Stomach (tissue), 9 donors: ENCODE results near the gene WFIKKN2. TPM values are rescaled to one million over a fixed set of nuclear protein-coding genes. Genes with fewer than 3 reads are reported as not detected.

ENCODE experiments used
- DNase-seq, 2 donors: peaks; one replicate each; pipeline versions ENCODE4 v3.0.0 to v3.0.0-alpha.2; 2013 to 2019
- H3K27ac ChIP-seq, 5 donors: fragments of 200-600 bp in 4 of 5; sonication (generic) in 4 of 5; one replicate each; pipeline ENCODE4 v1.5.1; 2013 to 2019; ENCODE audit warnings: mild to moderate bottlenecking in 1 of 5, moderate library complexity in 1 of 5
- H3K27me3 ChIP-seq, 3 donors: fragments of 200-600 bp; sonication (generic); one replicate each; pipeline ENCODE4 v1.5.1; 2017 to 2019; ENCODE audit warnings: mixed run types in 1 of 3
- H3K36me3 ChIP-seq, 4 donors: fragments of 200-600 bp; sonication (generic); 1 replicate in 3 of 4; 2 replicates in 1 of 4; pipeline ENCODE4 v1.5.1; 2016 to 2019
- H3K4me1 ChIP-seq, 4 donors: fragments of 200-600 bp; sonication (generic); one replicate each; pipeline ENCODE4 v1.5.1; 2016 to 2019
- H3K4me3 ChIP-seq, 4 donors: fragments of 200-600 bp; sonication (generic) in 3 of 4; one replicate each; pipeline ENCODE4 v1.5.1; 2016 to 2019; ENCODE audit warnings: mild to moderate bottlenecking in 1 of 4
- H3K9me3 ChIP-seq, 4 donors: fragments of 200-600 bp; sonication (generic); one replicate each; pipeline ENCODE4 v1.5.1; 2016 to 2019
- CTCF ChIP-seq, 7 experiments: fragments of 450-650 bp in 4 of 7; fragments of 200-600 bp in 3 of 7; sonication (generic) in 3 of 7; IDR thresholded peaks; one replicate each; pipeline ENCODE4 v1.5.1; 2016 to 2019; ENCODE audit warnings: antibody characterized with exemption in 7 of 7, control low read depth in 2 of 7, mild to moderate bottlenecking in 1 of 7
- EP300 ChIP-seq: sonication (generic); formaldehyde crosslinking; IDR thresholded peaks from one replicate; pipeline ENCODE4 v1.6.1; 2017; ENCODE audit warnings: antibody characterized with exemption
- POLR2A ChIP-seq, 4 donors: fragments of 450-650 bp; IDR thresholded peaks; one replicate each; pipeline ENCODE4 v1.6.1; 2016; ENCODE audit warnings: antibody characterized with exemption in 4 of 4, control low read depth in 2 of 4, mild to moderate bottlenecking in 1 of 4, moderate library complexity in 1 of 4
- POLR2AphosphoS5 ChIP-seq, 3 donors: sonication (generic); formaldehyde crosslinking; IDR thresholded peaks; one replicate each; pipeline ENCODE4 v1.6.1; 2016; ENCODE audit warnings: antibody characterized with exemption in 3 of 3
- WGBS, 5 donors: extraction: QIAGEN DNeasy Blood & Tissue Kit in 3 of 5; methylation state at CpG; one replicate each; pipeline versions ENCODE4 v1.1.5 to v1.1.7; 2013 to 2018; 5-methylcytosine and 5-hydroxymethylcytosine counted together
- intact Hi-C: fragments of 100-400 bp; cut with DNase I; formaldehyde crosslinking; loops from one replicate; pipeline ENCODE4 v1.15.1; 2023; ENCODE audit warnings: low total_unique reads
- polyA plus RNA-seq, 3 donors: library from polyadenylated mRNA; stranded (reverse); fragments of 200-250 nt; gene quantifications; one replicate each; pipeline ENCODE4 v1.2.3, GENCODE V29; 2013
- total RNA-seq, 5 donors: library from RNA; depleted of rRNA; stranded (reverse); fragments of >200 nt; gene quantifications; one replicate each; pipeline versions ENCODE4 v1.1.0 to v1.2.3, GENCODE V29; 2014 to 2016
- donor health status: healthy with polysubstance abuse.
- donor health status: Bipolar disorder and iron deficiency.
- donor health status: healthy.

Gene WFIKKN2
- total and polyA plus RNA-seq, 8 donors = 0.05 to 0.46 (median 0.21) TPM; not detected in 4

GRCh38 chr17:50828508-50829170 lies 6.7 kb upstream of the WFIKKN2 start:
- Histone ChIP-seq H3K27me3 (peaks cover 0 to 12% (median 0%) of the 10 kb centered on the region in 3 donors), H3K27ac (no peak overlapping the region), H3K4me3 (no peak overlapping the region), H3K9me3 (peaks cover 0 to under 1% (median 0%) of the 10 kb centered on the region in 4 donors), H3K36me3 (no peaks in the 10 kb centered on the region), H3K4me1 (peaks cover 0 to 21% (median 12%) of the 10 kb centered on the region in 4 donors)
- DNase-seq = no peak
- intact Hi-C loops = no loop called here
- TF ChIP-seq POLR2AphosphoS5 (IDR thresholded peaks at IDR 0.05) = no peak
- TF ChIP-seq EP300 = no peak
- TF ChIP-seq POLR2A (IDR thresholded peaks at IDR 0.05) = no peak
- WGBS, 5 donors = 59 to 78% (median 69%) methylated on average over 6 of the region's 6 CpGs

GRCh38 chr17:50829332-50829731 lies 6.1 kb upstream of the WFIKKN2 start:
- 76 to 85% (median 82%) methylated on average over 6 of the region's 6 CpGs for WGBS, 5 donors
- H3K9me3 ChIP-seq = no peaks in the 10 kb centered on the region
- intact Hi-C loops = no loop called here
- H3K4me1 ChIP-seq = peaks cover 0 to 21% (median 12%) of the 10 kb centered on the region in 4 donors
- no peak for DNase-seq
- TF ChIP-seq EP300 (no peak), CTCF (IDR thresholded peaks at IDR 0.05) (no peak), POLR2A (IDR thresholded peaks at IDR 0.05) (no peak), POLR2AphosphoS5 (IDR thresholded peaks at IDR 0.05) (no peak)
- no peaks in the 10 kb centered on the region for H3K36me3 ChIP-seq
- peaks cover 0 to 19% (median 0%) of the 10 kb centered on the region in 3 donors for H3K27me3 ChIP-seq
- H3K27ac ChIP-seq = peak overlapping the region in 1 of 5 donors; percentile 8
- H3K4me3 ChIP-seq = no peak overlapping the region

GRCh38 chr17:50830352-50830751 lies 5.0 kb upstream of the WFIKKN2 start:
- H3K27ac ChIP-seq = peak overlapping the region in 1 of 5 donors; percentile 10
- no peak for TF ChIP-seq EP300
- no peak for TF ChIP-seq POLR2A (IDR thresholded peaks at IDR 0.05)
- TF ChIP-seq POLR2AphosphoS5 (IDR thresholded peaks at IDR 0.05) = no peak
- TF ChIP-seq CTCF (IDR thresholded peaks at IDR 0.05) = no peak
- no peaks in the 10 kb centered on the region for H3K9me3 ChIP-seq
- peaks cover 0 to 29% (median under 1%) of the 10 kb centered on the region in 3 donors for H3K27me3 ChIP-seq
- WGBS, 5 donors = 14 to 57% (median 42%) methylated on average over 5 of the region's 5 CpGs
- DNase-seq = peak; percentile 63 to 65
- no peak overlapping the region for H3K4me3 ChIP-seq
- H3K4me1 ChIP-seq = peaks cover 4 to 31% (median 17%) of the 10 kb centered on the region in 4 donors
- no peaks in the 10 kb centered on the region for H3K36me3 ChIP-seq
- intact Hi-C loops = loop anchor here (5.0 kb wide), 1 partner anchor 38 kb away; no protein-coding TSS in a partner anchor

- intact Hi-C loops = loop anchor here (5.0 kb wide), 1 partner anchor 39 kb away; no protein-coding TSS in a partner anchor
Measured at GRCh38 chr17:50830994-50831393, 4.4 kb upstream of the WFIKKN2 start.

More at GRCh38 chr17:50830994-50831393, 4.4 kb upstream of the WFIKKN2 start:
- peak in 1 of 2 donors; percentile 63 for DNase-seq
- TF ChIP-seq CTCF (IDR thresholded peaks at IDR 0.05) (no peak), EP300 (no peak), POLR2AphosphoS5 (IDR thresholded peaks at IDR 0.05) (no peak), POLR2A (IDR thresholded peaks at IDR 0.05) (no peak)
- peaks cover 0 to 35% (median 7%) of the 10 kb centered on the region in 3 donors for H3K27me3 ChIP-seq
- no peak overlapping the region for H3K4me3 ChIP-seq
- no peaks in the 10 kb centered on the region for H3K9me3 ChIP-seq
- WGBS, 5 donors = 63 to 73% (median 69%) methylated on average over 12 of the region's 12 CpGs
- H3K36me3 ChIP-seq = no peaks in the 10 kb centered on the region
- H3K27ac ChIP-seq = peak overlapping the region in 2 of 5 donors; percentile 1 to 10
- H3K4me1 ChIP-seq = peaks cover 7 to 36% (median 19%) of the 10 kb centered on the region in 4 donors
